GM15510 (cell line): ENCODE measurements around the gene IL10RB.

ENCODE experiments used
- POLR2A ChIP-seq: IDR thresholded peaks from 3 replicates; pipeline ENCODE4 v1.6.1; 2011; ENCODE audit warnings: borderline replicate concordance; ENCODE audit not compliant: insufficient read length; ENCODE audit errors: extremely low read depth

IL10RB gene

DNA sequence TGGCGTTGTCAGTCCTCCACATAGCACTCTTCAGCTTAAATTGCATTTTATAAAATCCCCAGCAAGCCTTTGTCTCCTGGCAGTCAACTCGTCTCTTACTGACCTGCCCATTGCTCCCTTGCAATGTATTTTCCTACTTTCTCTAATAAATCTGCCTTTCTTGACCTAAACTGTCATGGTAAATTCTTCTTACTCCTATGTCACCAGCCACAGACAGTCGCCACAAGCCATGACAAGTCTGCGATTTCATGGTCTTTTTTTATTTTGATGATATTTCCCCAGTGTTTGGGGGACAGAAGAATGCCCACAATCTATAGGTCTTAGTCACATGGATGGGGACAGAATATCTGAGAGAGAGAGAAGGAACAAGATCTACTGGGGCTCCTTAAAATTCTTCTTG is 28.0 kb upstream of the IL10RB start:
- TF ChIP-seq POLR2A: no peak

DNA sequence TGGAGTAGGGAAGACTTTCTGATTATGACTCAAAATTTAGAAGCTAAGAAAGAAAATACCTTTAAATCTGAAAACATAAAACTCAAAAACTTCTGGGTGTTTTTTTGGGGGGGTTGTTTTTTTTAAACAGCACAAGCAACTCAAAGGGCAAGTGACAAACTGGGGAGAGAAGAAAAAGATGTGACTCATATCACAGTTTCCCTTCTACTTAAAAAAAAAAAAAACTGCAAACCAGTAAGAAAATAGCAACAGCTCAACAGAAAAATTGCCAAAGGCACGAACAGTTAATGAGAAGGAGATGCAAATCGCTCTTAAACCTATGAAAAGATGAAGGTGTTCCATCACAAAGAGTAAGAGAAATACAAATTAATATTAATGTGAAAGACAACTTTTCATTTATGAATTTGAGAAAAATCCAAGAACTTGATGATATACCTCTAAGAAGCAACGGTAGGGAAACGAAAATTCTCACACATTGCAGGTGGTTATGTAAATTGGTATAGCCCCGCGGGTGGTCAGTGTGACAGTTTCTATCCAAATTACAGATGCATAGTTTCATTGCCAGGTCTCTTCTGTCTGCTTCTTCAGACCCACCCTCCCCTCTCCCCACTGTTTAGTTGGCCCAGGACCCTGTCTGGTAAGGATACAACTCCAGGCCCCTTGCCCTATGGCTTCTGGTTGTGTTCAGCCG is 27.5 kb upstream of the IL10RB start:
- no peak for TF ChIP-seq POLR2A

DNA sequence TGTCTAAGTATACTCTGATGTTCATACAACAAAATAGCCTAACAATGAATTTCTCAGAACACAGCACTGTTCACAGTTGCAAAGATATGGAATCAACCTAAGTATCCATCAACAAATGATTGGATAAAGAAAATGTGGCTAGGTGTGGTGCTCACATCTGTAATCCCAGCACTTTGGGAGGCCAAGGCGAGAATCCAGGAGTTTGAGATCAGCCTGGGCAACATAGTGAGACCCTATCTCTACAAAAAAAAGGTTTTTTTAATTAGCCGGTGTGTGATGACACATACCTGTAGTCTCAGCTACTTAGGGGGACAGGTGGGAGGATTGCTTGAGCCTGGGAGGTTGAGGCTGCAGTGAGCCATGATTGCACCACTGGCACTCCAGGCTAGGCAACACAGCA is 25.8 kb upstream of the IL10RB start:
- TF ChIP-seq POLR2A: no peak

DNA sequence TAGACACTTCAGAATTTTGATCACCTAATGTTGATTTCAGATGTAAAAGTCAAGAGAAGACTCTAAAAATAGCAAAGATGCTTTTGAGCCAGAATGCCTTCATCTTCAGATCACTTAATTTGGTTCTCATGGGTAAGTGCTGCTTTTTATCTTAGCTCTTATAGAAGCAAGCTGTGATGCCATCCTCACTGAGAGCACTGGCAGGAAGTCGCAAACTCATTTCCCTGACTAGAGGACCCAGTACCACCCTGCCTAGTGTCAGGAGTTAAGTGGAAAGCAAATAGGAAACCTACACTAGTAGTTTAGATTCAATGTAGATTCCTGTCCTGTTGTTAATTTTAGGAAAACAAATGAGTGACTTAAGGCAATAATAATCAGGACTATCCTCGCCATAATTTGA is 24.3 kb upstream of the IL10RB start:
- TF ChIP-seq POLR2A: no peak

DNA sequence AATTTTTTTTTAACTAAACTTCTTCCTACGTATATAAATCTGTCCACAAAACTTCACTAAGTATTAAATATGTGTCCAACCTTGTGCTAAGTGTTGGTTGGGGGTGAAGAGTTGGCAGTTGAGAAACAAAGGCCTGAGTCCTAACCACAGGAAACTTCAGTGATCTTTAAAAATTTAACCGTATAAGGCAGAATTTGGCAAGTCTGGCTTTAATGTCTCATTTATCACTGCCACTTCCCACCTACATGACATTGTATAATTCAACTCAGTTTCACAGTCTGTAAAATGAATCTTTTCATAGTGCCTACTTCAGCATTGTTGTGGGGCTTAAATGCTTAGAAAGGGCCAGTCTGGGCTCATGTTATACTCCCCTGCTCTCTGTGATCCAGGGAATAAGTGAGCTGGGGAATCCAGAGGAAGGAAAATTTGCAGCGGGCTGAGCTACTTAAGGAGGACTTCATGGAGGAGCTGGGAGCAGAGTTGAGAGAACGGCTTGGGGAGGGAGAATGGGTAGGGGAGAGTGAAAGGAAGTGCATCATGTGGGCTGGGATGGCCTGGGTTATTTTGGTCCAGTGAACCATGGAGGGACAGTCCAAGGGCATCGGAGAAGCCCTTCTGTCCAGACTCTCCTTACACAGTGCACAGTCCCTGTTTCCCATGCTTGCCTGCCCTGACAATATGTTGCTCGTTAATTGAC is 21.9 kb upstream of the IL10RB start:
- TF ChIP-seq POLR2A: no peak

DNA sequence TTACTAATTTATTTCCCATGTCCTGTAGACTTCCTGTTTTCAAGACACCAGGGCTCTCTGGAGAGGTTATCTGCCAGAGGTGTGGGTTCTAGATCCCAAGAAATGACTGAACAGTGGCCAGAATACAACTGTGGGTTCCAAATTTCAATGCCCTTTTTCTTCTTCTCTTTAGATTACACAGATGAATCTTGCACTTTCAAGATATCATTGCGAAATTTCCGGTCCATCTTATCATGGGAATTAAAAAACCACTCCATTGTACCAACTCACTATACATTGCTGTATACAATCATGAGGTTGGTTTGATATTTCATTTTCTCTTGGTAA is 21.4 kb upstream of the IL10RB start:
- TF ChIP-seq POLR2A: no peak

DNA sequence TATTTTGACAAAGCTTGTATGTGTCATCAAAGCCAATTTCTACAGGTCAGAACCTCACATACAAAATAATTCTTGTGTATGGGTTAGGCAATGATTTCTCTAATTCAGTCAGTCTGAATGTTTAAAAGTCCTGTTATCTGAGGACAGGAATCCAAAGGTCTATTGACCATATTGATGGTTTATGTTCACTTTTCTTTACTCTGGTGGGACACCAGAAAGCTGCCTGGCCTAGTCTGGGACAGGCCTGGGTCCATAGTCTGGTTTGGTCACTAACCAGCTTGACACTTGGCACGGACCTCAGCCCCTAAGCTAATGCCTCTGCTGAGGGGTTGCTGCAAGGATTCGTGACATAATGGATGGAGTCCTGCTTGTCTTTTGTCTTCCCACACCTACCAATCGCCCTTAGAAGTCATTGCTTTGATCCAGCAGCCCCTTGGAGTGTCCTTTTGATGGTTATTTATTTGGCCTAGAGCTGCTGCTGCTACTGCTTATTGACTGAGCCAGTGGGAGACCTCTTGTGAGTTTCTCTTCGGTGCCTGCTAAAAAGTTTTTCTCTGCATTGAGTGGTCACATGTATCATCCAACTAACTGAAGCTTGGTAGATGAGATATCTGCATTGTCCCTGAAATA is 20.8 kb upstream of the IL10RB start:
- TF ChIP-seq POLR2A: no peak

DNA sequence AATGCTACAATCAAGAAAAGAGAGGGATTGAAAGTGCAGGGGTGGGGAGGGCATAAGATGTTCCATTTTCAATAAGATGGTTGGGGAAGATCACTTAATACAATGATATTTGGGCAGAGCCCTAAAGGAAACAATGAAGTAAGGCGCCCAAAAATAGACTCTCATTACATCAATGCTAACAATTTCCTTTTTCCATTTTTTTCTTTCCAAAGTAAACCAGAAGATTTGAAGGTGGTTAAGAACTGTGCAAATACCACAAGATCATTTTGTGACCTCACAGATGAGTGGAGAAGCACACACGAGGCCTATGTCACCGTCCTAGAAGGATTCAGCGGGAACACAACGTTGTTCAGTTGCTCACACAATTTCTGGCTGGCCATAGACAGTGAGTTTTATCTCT is 19.7 kb upstream of the IL10RB start:
- TF ChIP-seq POLR2A: no peak

DNA sequence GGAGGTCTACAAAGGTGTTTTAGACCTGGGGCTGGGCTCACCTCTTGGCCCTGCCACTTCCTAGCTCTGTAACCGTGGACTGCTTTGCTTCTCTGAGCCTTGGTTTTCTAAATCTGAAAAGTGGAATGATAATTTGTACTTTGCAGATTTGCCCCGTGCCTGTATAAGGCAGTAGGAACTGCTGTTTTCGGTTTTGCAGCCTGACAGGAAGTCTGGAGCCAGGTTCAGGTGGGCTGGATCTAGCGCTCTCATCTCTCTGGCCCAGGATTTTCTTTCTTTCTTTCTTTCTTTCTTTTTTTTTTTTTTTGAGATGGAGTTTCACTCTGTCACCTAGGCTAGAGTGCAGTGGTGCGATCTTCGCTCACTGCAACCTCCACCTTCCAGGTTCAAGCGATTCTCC is 19.2 kb upstream of the IL10RB start:
- TF ChIP-seq POLR2A: no peak

DNA sequence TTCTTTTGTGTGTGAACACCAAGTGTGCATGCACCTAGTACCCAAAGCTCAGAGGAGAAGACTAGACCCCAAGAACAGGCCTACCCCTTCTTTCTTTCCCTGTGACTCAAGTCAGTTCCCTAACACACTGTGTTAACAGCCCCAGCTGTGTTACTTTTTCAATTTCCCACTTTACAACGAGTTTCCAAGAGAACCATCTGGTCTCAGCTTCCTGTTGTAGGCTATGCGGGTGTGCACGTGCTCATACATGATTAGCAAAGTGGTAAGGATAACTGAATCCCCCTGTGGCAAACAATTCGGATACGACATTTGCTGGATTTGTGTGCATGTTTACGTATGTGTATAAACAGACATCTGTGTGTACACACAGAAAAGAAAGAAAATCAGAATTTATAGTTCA is 18.6 kb upstream of the IL10RB start:
- TF ChIP-seq POLR2A: no peak

DNA sequence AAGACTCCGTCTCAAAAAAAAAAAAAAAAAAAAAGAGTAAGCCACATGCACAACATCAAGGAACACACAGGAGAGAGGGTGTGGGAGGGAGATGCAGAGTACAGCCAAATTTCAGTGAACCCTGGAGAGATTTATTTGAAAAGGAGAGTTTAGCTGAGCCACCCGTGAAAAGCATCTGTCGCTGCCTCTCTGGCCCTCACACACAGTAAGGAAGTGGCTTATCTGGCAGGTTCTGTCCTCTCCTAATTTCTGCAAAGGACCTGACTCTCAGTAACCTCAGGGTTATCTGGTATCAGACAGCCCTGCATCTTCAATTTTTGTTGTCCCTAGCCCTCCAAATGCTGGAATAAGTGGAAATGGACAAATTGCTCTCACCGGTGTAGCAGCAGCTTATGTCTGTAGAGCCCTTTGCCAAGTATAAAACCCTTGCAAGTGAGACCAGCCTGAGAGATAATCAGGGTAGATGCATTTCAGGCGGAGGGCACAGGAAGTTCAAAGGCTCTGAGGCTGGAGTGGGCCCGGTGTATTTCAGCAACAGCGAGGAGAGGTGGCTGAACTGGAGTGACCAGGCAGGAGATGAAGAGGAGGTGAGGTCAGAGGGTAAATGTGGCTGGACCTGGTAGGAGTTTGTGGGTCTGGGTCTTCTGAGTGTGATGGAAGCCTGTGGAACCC is 16.7 kb upstream of the IL10RB start:
- TF ChIP-seq POLR2A: no peak

DNA sequence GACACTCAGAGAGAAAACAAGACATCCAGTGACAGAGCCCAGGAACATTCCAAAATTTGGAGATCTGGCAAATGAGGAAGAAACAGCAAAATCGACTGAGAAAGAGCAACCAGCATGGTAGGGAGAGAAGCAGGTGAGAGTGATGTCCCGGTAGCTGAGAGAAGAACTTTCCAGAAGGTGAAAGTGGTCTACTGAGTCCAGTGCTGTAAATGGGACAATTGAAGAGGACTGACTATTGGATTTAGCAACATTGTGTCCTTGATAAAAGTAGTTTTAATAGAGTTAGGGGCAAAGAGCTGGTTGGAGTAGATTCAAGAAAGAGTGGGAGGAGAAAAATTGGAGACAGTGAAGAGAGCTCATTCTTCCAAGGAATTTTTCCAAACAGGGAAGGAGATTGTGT is 15.0 kb upstream of the IL10RB start:
- TF ChIP-seq POLR2A: no peak

DNA sequence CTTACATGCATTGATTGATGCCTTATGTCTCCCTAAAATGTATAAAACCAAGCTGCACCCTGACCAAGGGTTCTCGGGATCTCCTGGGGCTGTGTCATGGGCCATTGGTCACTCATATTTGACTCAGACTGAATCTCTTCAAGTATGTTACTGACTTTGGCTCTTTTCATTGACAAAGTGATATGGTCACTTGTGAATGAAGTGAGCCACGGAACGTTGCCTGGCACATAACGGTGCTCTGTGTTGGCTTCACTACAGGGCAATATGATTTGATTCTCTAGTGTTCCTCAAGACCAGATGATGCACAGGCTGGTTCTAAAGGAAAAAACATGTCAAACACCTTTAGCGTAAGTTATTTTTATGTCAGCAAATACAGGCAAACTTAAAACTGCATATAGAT is 11.4 kb upstream of the IL10RB start:
- TF ChIP-seq POLR2A: no peak

DNA sequence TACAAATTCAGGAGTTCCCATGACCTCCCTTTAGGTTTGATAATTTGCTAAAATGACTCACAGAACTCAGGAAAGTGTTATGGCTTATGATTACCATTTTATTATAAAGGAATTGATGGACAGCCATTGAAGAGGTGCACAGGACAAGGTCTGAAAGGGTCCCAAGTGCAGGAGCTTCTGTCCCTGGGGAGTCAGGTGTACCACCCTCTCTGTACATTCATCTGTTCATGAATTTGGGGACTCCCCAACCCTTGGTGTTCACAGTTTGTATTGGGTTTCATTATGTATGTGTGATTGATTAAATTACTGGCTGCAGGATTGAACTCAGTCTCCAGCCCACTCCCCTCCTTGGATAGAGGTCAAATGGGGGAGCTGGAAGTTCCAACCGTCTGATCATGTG is 10.8 kb upstream of the IL10RB start:
- TF ChIP-seq POLR2A: no peak

DNA sequence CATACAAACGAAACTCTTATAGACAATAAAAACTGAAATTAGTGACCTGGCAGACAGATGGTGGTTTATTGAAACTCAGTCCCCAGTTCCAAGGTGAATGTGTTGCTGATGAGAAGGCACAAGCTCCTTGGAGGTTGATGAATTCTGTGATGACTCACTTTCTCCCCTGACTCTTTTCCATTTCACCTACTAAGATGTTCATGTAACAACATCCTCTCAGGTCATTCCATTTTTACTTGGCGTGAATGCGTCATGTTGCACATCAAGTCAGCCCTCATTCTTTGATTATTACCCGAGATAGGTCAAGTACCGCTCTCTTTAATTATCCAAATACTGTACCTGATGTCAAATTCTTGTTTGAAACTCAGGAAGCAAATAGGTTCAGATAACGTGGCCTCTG is 10.1 kb upstream of the IL10RB start:
- no peak for TF ChIP-seq POLR2A

DNA sequence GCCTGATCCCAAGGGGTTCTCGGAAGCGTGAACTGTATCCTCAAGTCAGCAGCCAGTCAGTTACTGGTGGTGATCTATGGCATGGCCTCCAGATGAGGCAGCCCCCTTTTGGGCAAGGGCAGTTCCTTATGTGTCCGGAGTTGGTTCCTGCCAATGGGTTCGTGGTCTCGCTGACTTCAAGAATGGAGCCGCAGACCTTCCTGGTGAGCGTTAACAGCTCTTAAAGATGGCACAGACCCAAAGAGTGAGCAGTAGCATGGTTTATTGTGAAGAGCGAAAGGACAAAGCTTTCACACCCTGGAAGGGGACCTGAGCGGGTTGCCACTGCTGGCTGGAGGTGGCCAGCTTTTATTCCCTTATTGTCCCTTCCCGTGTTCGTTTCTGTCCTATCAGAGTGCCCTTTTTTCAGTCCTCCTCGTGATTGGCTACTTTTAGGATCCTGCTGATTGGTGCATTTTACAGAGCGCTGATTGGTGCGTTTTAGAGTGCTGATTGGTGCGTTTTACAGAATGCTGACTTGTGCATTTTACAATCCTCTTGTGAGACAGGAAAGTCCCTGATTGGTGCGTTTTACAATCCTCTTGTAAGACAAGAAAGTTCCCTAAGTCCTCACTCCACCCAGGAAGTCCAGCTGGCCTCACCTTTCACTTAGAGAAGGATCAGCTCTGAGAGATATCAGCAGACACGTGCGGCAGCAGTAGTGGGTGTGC is 8.9 kb upstream of the IL10RB start:
- no peak for TF ChIP-seq POLR2A

DNA sequence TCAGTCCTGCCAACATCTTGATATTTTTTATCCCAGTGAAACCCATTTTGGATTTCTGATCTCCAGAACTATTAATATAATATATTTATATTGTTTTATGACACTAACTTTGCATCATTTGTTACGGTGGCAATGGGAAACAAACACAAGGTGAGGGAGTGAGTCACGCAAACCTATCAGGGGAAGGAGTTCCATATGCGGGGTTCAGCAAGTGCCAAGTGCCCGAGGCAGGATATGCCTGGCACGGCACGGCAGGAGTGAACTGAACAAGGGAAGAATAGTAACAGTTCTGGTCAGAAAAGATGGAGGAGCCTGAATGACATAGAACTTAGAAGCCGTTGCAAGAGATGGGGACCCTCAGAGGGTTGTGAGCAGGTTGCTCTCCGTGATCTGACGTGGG is 7.7 kb upstream of the IL10RB start:
- no peak for TF ChIP-seq POLR2A
